HG03439 (cell line): ENCODE data around the gene PPM1H.

ENCODE experiments used
- ATAC-seq: cut with Tn5 transposase; IDR thresholded peaks from one replicate; pipeline ENCODE4 v1.9.1; 2021; ENCODE audit warnings: mild to moderate bottlenecking, moderate library complexity; ENCODE audit not compliant: unreplicated experiment

PPM1H gene

DNA sequence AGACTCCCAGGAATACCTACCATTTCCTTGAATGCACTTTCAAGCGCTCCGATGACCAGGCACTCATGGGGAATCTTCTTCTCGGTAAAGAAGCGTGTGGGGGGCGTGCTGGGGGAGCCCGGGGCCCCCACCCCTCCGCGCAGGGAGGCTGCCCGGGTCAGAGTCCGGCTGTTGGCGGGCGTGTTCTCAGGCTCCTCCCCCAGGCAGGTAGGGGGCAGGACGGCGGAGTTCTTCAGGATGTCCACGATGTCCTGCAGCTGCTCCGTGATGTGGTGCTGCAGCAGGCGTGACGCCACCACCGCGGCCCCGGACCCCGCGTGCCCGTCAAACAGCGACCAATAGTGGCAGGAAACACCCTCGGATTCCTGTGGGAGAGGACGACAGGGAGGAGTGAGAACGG lies 133.2 kb downstream of the PPM1H start:
- ATAC-seq, result no peak

DNA sequence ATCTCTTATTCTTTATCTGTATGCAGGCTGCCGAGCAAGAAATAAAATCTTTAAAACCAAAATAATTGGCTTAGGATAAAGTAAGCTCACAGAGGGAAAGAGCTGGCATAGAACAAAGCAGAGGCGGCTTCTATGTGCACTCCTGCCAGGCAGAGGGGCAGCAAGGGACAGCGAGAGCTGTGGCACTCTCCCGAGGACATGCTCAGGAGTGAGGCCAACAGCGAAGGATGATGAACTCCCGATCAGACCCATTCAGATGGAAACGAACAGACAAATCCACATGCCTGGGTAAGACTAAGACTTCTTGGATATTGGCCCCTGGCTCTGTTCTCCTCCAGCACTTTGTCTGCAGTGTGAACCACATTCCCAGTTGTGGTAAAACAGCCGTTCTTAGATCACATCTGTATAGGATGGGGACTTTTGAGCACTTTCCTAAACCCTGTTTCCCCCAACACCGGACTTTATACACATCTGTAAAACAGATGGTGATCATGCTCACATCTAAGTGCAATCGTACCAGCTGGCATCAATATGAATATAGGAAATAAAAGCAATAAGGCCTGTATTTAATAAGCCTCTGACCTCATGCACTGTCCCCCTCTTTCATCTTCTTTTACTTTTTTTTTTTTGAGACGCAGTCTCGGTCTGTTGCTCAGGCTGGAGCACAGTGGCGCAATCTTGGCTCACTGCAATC lies 134.1 kb downstream of the PPM1H start:
- ATAC-seq, result no peak

DNA sequence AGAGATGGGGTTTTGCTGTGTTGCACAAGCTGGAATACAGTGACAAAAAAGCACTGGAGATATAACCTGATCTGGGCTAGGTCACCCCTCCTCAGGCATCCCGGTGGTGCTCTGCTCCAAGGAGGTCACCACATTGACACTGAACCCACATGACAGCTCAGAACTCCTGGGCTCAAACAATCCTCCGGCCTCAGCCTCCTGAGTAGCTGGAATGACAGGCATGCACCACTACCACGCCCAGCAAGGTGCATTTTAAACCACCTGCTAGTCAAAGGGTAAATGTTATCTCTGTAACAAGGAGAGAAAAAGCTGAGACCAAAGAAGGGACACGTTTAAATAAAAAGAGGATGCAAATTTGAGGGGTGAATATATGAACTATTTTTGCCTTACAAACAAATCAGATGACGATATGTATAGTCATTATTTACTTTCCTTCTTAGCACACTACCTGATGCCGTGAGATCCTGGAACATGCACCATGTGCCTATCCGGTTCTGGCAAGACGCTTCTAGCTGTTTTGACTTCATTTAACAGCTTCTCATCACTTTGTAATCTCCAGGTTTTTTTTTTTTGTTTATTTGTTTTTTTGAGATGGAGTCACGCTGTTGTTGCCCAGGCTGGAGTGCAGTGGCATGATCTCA lies 135.1 kb downstream of the PPM1H start:
- peak; percentile 77 for ATAC-seq

DNA sequence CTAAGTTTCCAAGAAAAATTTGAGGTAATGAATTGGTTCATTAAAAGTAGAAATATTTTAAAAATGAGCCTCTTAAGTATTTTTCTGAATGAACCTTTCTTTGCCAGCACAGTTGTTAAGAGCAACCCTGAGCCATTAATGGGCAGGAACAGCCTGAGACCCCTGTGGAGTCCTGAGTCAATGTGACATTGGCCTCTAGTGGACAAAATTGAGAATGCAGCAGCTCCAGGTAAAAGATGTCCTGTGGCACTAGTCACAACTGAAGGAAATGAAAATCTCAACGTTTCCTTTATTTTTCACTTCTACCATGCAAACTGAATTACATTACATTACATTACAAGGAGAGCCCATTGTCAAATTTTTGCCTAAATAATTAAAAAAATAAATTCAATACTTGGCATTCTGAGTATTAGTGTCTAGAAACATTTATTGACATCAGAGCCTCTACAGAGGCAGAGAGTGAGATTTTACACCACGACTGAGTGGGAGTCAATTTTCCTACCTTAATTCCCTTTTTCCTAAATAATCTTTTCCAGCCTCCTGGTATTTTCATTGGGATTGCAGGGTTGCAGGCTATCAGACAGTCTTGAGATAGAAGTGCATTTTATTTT lies 135.7 kb downstream of the PPM1H start:
- ATAC-seq, result peak; percentile 87

DNA sequence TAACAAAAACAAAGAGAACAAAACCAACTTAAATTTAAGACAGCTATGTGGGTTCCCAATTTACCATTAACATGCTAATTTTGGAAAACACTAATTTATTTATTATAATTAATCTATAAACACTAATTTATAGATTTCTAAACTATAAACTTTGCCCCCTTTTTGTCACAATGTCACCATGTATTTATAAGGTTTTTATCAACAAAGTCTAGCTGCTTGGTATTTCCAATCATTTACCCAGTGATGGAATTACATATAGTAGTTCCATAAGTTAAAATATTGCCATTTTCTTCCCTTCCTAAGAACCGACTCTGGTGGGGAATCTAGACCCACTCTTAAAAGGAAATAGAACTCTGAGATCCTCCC lies 140.7 kb downstream of the PPM1H start:
- ATAC-seq, result no peak

DNA sequence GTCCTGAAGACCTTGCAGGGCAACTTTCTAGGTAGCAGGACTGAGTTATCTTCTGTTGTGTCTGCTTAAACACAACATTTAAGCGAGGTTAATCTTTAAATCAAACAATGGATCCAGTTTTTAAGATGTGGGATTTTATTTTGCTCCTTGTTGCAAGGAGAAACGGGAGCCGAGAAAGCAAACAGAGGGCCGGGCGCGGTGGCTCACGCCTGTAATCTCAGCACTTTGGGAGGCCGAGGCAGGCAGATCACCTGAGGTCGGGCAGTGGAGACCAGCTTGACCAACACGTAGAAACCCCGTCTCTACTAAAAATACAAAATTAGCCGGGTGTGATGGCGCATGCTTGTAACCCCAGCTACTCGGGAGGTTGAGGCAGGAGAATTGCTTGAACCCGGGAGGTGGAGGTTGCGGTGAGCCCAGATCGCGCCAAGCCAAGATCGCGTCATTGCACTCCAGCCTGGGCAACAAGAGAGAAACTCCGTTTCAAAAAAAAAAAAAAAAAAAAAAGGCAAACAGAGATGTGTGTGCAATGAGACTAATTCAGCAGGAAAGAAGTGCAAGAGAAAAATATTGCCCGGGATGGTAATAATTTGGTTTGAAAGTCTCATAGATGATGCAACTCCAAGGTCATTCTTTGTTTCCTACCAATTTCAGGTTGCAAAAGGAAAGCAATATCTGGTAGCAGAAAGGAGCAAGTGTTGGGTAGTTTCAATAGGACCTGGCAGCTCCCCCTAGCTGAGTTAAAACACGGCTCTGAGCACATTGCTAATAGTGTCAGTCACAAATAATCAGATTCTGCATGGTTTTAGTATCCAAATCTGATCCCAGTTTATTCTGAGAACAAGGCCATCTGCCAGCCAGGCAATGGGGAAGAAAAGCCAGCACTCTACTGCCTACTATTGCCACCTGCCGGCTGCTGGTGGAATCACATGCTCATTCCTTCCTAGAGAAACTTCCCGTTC lies 141.4 kb downstream of the PPM1H start:
- ATAC-seq, result peak; percentile 76

DNA sequence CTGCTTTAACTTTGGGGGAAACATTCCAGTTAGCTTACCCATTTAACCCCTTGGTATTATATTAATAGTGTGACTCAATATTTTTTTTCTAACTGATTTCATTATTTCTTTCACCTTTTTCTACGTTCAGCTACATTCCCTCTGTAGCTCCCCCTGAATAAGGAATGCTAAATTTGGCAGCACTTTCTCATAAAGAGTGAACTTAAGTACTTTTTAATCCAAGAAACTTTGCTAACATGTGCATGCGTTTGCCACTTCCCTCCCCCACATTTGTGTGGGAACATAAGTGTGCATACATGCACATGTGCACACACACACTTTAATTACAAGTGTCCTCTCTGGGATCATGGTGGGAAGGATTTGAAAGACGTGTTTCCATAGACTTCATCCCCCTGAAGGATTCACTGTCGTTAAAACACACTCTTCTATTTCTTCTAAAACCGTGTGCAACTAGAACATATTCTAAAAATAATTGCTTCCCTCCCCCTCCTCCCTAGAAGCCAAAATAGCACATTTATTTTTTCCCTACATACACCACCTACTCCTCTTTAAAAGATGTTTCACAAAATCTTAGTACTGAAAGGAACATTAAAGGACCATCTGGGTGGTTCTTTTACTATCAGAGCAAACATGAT lies 142.6 kb downstream of the PPM1H start:
- ATAC-seq, result no peak

DNA sequence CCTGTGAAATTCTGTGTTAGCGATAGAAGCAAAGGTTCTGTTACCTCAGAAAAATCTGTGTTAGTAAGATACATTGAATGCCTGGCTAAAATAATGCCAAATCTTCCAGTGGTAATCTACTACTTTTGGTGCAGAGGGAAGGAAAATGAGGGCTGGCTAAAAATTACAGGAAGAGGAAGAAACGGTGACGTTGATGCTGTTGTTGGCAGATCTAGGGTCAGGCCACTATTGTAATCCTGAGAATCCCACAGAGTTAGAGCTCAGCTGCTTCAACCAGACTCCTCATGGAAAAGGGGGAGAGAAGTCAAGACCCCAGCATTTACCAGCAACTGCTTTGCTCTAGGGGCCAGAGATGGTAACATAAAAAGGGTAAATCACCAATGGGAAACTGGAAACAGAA lies 145.1 kb downstream of the PPM1H start:
- no peak for ATAC-seq

DNA sequence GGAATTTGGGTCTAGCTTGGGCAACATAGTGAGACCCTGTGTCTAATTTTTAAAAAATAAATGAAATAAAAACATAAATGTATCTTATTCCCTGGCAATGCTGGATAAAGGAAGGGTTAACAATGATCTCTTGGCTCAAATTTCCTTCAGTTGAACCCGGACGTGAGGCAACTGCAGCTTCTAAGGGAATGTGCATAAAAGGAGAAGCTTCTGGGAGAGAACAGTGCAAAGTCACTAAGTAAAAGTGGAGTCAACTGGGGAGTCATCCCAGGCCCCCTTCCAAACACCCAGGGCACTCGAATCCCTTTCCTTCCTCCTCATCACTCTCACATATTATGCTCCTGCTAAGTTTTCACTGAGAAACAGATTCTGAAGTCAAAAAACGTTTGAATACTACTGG lies 147.3 kb downstream of the PPM1H start:
- no peak for ATAC-seq

DNA sequence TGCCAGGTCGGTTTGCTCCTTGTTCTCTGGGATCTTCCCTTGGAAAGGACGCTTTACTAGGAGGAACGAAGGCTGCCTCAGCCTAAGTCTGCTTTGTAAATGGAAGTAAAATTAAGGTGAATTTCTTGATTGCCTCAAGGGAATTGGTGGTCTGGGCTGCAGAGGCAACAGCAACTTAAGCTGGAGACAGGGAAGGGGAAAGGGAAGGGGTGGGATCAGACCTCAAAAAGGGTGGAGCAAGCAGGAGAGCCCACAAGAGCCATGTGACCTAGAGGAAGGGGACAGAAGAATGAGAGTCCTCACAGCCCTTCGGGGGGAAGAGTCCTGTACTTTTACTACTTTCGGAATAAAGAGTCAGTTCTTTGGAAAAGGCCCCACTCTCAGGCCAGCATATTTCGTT lies 147.9 kb downstream of the PPM1H start:
- no peak for ATAC-seq

DNA sequence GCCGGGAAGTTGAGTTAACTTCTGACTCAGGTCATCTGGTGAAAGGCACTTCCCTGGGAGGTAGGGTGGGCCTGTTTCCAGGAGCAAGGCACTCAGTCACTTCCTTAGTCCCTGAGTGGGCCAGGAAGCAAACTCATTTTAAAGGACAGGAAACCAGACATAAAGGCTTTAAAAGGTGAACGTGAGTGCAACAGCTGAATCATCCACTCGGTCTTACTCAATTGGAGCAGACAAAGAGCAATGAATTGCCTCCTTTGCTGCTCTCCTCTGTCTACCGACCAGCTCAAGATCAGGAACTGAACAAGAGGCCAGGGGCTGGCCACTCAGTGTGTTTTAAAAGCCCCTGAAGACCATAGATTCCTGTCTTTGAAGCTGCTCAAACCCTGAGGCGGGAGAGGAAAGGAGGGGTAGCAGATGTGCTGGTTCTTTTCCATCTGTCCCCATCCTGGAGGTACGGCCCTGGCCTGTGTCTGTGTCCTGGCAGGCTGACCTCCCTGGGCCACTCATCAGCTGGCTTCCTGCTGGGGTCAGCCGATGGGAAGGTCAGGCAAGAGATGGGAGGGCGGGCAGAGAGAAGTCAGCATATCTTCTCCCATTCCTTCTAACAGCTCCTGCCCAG lies 148.9 kb downstream of the PPM1H start:
- ATAC-seq, result no peak

DNA sequence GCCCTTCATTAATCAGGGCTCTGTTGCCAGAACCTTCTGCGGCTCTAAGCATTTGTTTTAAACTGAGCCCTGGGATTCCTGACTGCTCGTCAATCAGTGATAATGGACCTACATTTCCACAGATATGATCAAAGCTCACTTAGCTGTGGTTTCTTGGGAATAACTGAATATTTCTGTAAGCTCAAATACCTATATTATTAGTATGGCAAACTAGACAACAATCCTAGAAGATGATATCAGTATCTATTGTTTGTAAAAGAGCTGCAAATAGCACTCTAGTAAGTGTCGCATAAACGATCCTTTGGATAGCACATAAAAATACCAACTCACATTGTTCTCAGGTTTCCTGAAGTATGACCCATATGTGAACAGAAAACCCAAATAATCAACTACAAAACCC lies 150.4 kb downstream of the PPM1H start:
- no peak for ATAC-seq

DNA sequence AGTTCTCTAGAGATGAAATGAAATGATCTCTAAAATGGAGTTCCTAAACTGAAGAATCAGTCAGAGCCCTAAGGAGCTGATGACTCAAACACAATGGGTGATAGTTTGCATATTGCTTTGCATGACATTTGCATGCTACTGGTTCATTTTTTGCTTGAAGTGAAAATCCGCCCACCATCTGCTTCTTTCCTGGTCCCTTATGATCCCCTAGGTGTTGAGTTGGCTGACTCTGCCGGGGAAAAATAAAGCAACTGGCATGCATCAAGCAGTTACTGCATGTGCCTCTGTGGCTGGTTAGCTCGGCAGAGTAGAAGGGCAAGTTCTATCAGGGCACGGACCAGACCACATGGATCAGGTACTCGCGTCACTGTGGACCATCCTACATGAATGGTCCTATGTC lies 151.1 kb downstream of the PPM1H start:
- ATAC-seq, result no peak

DNA sequence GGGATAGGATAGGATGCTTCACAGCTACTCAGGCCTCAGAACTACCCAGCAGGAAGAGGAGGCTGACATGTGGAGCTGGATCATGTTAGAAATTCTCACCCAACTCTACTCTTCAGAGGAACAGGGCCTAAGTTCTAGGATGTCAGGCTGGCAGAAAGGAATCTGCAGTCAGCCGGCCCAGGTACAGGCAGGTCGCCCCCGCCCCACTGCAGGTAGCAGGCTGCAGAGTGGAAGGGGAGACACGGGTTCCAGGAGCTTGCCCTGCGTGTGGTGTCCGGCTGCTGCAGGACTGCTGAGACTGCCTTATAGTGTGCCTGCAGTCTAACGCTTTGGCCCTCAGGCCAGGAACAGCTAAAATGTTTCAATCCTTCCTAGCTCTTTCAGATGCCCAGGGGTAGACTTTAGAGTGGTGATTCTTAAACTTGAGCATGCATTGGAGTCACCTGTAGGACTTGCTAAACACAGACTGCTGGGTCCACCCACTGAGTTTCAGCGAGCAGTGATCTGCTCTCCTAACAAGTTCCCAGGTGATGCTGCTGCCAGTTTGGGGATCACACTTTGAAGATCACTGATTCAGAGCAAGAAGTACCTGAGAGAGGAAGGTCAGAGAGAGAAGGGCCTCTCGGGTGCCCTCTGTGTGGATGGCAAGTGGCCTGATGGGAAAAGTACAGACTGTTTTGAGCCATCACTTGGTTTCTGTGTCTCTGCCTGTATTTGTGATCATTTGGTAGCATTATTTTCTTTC lies 153.6 kb downstream of the PPM1H start:
- ATAC-seq, result no peak

DNA sequence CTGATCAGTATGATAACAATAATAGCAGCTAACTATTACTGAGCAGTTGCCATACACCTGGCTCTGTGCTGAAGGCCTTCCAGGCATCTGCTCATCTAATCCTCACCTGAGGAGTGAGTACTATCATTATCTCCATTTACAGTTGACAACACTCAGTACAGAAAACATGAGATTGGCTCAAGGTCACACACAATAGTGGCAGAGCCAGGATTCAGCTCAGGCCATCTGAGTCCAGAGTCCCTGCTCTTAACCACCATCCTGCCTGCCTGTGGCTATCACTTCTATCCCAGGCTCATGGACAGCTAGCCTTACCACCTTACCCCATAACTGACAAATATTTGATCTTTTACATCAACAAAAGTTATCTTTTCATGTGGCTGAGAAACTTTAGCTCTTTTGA lies 155.5 kb downstream of the PPM1H start:
- no peak for ATAC-seq

DNA sequence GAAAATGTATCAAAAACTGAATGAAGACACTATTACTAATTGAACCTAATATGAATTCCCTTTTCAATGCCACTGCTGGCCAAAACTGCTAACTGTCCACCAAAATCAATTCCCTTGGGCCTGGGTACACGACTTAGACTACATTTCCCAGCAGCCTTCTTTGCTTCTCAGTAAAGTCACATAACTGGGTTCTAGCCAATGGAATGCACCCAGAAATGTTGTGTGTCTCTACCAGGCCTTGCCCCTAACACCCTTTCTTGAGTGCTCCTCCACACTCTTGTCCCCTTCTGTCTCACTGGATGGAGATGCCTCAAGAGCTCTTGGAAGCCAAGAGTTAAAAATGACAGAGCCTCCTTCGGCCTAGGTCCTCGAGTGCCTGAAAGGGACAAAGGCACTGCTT lies 156.8 kb downstream of the PPM1H start:
- no peak for ATAC-seq

DNA sequence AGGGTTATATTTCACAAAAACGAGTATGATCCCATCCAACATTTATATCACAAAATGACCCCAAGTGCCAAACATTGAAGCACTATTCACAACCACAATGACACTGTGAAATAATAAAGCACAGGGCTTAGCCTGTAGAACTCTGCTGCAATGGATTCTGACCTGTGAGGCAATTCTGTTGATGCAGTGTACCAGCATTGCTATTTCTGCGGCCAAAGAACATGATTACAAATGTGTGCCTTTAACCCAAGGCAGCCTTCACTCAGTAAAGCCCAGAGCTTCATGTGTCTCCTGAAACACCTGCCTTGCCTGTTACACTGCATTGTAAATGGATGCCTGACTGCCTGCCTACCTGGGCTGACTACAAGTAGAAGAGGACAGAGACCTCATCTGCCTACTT lies 158.0 kb downstream of the PPM1H start:
- ATAC-seq, result no peak

DNA sequence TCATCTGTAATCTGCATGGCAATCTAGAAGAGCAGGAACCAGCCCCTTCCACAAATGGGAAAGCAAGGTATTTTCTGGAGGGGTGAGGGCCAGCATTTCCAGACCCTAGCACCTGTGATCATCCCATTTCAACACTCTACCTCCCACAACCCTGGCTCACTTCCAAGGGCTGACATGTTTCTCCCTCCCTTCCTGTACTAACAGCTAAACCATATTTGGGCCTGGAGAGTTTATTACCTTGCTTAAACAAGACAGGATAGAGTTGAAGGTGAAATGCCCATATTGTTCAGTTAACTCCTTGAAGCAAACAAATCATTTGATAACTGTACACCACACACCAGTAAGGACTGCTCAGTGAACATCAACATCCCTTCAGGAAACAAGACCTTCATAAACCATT lies 158.4 kb downstream of the PPM1H start:
- ATAC-seq, result no peak

DNA sequence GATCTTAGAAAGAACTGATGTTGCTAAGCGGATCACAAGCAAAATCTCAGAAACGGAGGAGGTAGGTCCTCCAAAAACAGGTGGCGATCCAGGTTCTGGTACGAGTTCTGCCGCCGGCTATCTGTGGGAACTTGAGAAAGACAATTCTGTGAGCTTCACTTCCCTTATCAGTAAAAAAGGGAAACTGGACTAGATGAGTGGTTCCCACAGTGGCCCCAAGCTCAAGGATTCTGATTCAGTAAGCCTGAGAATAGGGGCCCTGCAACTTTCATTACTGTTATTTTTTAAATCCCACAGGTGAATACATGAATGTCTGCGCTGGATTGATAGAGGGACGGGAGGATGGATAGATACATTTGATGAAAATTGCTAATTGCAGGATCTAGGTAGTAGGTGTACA lies 160.2 kb downstream of the PPM1H start:
- no peak for ATAC-seq

DNA sequence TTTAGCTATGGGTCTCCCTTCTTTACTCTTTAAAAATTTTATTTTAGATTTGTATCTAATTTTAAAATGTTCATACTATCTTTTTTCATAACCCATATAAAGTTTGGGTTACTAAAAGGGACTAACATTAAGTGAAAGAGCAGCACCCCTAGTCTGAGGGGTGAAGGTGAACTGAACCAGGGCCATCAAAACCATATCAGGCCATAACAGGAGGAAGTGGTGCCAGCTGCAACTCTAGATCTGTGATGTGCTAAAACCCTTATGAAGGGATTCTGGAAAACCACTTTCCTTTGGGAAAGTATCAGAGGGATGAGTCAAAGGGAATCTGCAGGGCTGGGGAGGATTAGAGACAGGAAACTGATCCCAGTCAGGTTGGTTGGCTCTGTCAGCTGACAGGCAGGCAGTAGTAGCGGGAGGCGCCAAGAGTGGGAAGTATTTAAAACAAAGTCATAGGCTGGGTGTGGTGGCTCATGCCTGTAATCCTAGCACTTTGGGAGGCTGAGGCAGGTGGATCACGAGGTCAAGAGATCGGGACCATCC lies 162.5 kb downstream of the PPM1H start:
- ATAC-seq, result no peak
